ENCODE results near the gene CMTM7. TPM values are rescaled to one million over a fixed set of nuclear protein-coding genes. Genes with fewer than 3 reads are reported as not detected.

Gene CMTM7
- total and polyA plus RNA-seq, 2 of the 13 experiments (the other 11 are each of a cell fraction or from before 2014, with no cell fraction given), result 20.9 to 21.4 TPM

DNA sequence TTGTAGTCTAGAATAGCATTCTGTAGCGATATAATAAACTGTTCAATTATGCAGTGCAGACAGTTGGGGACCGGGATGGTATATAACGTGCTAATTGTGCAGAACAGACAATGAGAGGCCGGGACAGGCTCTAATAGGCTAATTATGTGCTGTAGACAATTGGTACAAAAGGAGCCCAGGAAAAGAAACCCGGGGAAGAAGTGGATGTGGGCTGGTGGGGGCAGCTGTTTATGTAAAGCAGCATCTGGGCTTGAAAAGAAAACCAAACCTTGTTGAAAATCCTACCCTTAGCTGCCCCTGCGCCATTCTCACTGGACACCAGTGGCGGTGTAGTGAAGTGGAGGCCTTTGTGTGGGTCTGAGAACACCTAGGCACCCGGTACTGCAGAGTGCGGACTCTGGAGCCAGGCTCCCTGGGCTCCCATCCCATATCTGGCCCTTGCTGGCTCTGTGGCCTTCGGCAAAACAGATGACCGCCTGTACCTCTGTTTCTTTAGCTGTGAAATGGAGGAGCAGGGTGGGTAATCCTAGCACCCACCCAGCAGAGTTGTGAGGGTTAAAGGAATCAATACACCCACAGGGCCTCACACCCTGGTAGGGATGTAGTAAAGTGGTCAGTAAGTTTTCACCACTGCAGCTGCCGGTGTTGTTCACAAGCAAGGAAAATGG is 59.5 kb downstream of the CMTM7 start:
- H4K20me1 ChIP-seq (ENCODE audit: insufficient read depth, low read length), result no peaks in the 10 kb centered on the region
- 95% methylated on average over 8 of the region's 12 CpGs for whole genome bisulfite sequencing (ENCODE audit: low lambda C conversion rate)
- H3K9me3 ChIP-seq (ENCODE audit: low read length), result no peaks in the 10 kb centered on the region
- no peak overlapping the region for H2AFZ ChIP-seq (ENCODE audit: low read length)
- no peaks in the 10 kb centered on the region for H3K4me1 ChIP-seq (ENCODE audit: insufficient read depth, low read length)
- FAIRE-seq (no peak), DNase-seq (ENCODE audit: low spot score) (no peak), ATAC-seq (no peak)
- in situ Hi-C loops (cut with HindIII; ENCODE audit: extremely low pct_ligation_motif_present, low pct_unique_long_range_greater_than_20kb), result no loop called here
- no peak overlapping the region for H3K9ac ChIP-seq (ENCODE audit: insufficient read depth, low read depth, low read length)
- H3K27ac ChIP-seq (ENCODE audit: extremely low read length, insufficient read depth, low read length), result no peak overlapping the region
- no peak overlapping the region for H3K4me2 ChIP-seq (ENCODE audit: low read depth, low read length)
- BruUV-seq (replicated peaks), result no TSS peak
- H3K79me2 ChIP-seq (ENCODE audit: insufficient read depth, low read length), result peaks cover 3% of the 10 kb centered on the region
- POLR2A ChIA-PET, result no interaction called here
- CTCF ChIA-PET (ENCODE audit: low intra/inter-chr PET ratio, low total read pairs), result no interaction called here
- intact Hi-C loops (cut with micrococcal nuclease; ENCODE audit: unreplicated experiment), result no loop called here
- no peak overlapping the region for H3K4me3 ChIP-seq (replicated peaks in 1 of 3; ENCODE audit: insufficient read depth in 1 of 3, low read depth in 2 of 3, low read length in 3 of 3)
- no peaks in the 10 kb centered on the region for H3K27me3 ChIP-seq (ENCODE audit: control insufficient read depth in 1 of 2, insufficient read depth in 2 of 2, low read length in 2 of 2)
- H3K36me3 ChIP-seq (replicated peaks in 1 of 2; ENCODE audit: control insufficient read depth in 1 of 2, insufficient read depth in 2 of 2, low read length in 2 of 2), result peaks cover 12 to 47% of the 10 kb centered on the region in 2 experiments; a peak in 4 of 5 replicates
- TF ChIP-seq ZNF10 (CRISPR knock-in tag; IDR thresholded peaks at IDR 0.05; ENCODE audit: borderline replicate concordance, low read depth) (no peak), JUN (CRISPR knock-in tag; IDR thresholded peaks at IDR 0.05) (no peak), FLYWCH1 (CRISPR knock-in tag; IDR thresholded peaks at IDR 0.05) (no peak), CEBPB (IDR thresholded peaks at IDR 0.05; ENCODE audit: borderline replicate concordance, low read depth, low read length) (no peak), ZNF615 (CRISPR knock-in tag; IDR thresholded peaks at IDR 0.05; ENCODE audit: borderline replicate concordance) (no peak), ZNF777 (CRISPR knock-in tag; IDR thresholded peaks at IDR 0.05) (no peak), NFE2L2 (IDR thresholded peaks at IDR 0.05; ENCODE audit: low read length) (no peak)
- TF ChIP-seq, protein P1, sequence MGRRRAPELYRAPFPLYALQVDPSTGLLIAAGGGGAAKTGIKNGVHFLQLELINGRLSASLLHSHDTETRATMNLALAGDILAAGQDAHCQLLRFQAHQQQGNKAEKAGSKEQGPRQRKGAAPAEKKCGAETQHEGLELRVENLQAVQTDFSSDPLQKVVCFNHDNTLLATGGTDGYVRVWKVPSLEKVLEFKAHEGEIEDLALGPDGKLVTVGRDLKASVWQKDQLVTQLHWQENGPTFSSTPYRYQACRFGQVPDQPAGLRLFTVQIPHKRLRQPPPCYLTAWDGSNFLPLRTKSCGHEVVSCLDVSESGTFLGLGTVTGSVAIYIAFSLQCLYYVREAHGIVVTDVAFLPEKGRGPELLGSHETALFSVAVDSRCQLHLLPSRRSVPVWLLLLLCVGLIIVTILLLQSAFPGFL (CRISPR knock-in tag; IDR thresholded peaks at IDR 0.05), result no peak
- TF ChIP-seq, protein P2, sequence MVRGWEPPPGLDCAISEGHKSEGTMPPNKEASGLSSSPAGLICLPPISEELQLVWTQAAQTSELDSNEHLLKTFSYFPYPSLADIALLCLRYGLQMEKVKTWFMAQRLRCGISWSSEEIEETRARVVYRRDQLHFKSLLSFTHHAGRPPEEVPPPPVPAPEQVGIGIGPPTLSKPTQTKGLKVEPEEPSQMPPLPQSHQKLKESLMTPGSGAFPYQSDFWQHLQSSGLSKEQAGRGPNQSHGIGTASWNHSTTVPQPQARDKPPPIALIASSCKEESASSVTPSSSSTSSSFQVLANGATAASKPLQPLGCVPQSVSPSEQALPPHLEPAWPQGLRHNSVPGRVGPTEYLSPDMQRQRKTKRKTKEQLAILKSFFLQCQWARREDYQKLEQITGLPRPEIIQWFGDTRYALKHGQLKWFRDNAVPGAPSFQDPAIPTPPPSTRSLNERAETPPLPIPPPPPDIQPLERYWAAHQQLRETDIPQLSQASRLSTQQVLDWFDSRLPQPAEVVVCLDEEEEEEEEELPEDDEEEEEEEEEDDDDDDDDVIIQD (CRISPR knock-in tag; IDR thresholded peaks at IDR 0.05; ENCODE audit: low read depth), result no peak
- TF ChIP-seq, protein P3, sequence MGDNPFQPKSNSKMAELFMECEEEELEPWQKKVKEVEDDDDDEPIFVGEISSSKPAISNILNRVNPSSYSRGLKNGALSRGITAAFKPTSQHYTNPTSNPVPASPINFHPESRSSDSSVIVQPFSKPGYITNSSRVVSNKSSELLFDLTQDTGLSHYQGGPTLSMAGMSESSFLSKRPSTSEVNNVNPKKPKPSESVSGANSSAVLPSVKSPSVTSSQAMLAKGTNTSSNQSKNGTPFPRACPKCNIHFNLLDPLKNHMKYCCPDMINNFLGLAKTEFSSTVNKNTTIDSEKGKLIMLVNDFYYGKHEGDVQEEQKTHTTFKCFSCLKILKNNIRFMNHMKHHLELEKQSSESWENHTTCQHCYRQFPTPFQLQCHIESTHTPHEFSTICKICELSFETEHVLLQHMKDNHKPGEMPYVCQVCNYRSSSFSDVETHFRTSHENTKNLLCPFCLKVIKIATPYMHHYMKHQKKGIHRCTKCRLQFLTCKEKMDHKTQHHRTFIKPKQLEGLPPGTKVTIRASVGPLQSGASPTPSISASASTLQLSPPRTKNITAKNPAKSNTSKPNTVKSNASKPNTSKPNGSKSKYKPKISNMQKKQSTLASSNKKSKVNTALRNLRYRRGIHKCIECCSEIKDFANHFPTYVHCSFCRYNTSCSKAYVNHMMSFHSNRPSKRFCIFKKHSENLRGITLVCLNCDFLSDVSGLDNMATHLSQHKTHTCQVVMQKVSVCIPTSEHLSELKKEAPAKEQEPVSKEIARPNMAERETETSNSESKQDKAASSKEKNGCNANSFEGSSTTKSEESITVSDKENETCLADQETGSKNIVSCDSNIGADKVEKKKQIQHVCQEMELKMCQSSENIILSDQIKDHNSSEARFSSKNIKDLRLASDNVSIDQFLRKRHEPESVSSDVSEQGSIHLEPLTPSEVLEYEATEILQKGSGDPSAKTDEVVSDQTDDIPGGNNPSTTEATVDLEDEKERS (CRISPR knock-in tag; IDR thresholded peaks at IDR 0.05), result no peak
- TF ChIP-seq, protein P4, sequence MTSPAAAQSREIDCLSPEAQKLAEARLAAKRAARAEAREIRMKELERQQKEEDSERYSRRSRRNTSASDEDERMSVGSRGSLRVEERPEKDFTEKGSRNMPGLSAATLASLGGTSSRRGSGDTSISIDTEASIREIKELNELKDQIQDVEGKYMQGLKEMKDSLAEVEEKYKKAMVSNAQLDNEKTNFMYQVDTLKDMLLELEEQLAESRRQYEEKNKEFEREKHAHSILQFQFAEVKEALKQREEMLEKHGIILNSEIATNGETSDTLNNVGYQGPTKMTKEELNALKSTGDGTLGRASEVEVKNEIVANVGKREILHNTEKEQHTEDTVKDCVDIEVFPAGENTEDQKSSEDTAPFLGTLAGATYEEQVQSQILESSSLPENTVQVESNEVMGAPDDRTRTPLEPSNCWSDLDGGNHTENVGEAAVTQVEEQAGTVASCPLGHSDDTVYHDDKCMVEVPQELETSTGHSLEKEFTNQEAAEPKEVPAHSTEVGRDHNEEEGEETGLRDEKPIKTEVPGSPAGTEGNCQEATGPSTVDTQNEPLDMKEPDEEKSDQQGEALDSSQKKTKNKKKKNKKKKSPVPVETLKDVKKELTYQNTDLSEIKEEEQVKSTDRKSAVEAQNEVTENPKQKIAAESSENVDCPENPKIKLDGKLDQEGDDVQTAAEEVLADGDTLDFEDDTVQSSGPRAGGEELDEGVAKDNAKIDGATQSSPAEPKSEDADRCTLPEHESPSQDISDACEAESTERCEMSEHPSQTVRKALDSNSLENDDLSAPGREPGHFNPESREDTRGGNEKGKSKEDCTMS (CRISPR knock-in tag; conservative IDR thresholded peaks at IDR 0.05), result no peak
- TF ChIP-seq, protein P5, sequence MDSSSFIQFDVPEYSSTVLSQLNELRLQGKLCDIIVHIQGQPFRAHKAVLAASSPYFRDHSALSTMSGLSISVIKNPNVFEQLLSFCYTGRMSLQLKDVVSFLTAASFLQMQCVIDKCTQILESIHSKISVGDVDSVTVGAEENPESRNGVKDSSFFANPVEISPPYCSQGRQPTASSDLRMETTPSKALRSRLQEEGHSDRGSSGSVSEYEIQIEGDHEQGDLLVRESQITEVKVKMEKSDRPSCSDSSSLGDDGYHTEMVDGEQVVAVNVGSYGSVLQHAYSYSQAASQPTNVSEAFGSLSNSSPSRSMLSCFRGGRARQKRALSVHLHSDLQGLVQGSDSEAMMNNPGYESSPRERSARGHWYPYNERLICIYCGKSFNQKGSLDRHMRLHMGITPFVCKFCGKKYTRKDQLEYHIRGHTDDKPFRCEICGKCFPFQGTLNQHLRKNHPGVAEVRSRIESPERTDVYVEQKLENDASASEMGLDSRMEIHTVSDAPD (CRISPR knock-in tag; IDR thresholded peaks at IDR 0.05), result no peak
- TF ChIP-seq, protein P6, sequence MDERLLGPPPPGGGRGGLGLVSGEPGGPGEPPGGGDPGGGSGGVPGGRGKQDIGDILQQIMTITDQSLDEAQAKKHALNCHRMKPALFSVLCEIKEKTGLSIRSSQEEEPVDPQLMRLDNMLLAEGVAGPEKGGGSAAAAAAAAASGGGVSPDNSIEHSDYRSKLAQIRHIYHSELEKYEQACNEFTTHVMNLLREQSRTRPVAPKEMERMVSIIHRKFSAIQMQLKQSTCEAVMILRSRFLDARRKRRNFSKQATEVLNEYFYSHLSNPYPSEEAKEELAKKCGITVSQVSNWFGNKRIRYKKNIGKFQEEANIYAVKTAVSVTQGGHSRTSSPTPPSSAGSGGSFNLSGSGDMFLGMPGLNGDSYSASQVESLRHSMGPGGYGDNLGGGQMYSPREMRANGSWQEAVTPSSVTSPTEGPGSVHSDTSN (CRISPR knock-in tag; IDR thresholded peaks at IDR 0.05), result no peak
